H9 (cell line): ENCODE data around the gene PTPRC. TPM values are rescaled to one million over a fixed set of nuclear protein-coding genes. Genes with fewer than 3 reads are reported as not detected.

Experiments
- DNase-seq: peaks from one replicate; pipeline ENCODE4 v3.0.0-alpha.2; 2017
- H2AFZ ChIP-seq: one replicate; pipeline ENCODE4 v1.6.1; 2013; ENCODE audit warnings: mild to moderate bottlenecking, low read length, control low read depth, moderate library complexity
- H2AK5ac ChIP-seq: 2 replicates; pipeline ENCODE4 v1.6.1; 2013; ENCODE audit warnings: low read length, control low read depth, mixed read lengths; ENCODE audit not compliant: insufficient read length
- H2BK120ac ChIP-seq: one replicate; pipeline ENCODE4 v1.6.1; 2013; ENCODE audit warnings: low read depth, mild to moderate bottlenecking, low read length, control low read depth, inconsistent platforms; ENCODE audit not compliant: poor library complexity, severe bottlenecking
- H2BK12ac ChIP-seq: 2 replicates; pipeline ENCODE4 v1.6.1; 2013; ENCODE audit warnings: low read length, control low read depth, mixed read lengths, low read depth; ENCODE audit not compliant: insufficient read length
- H2BK15ac ChIP-seq: 2 replicates; pipeline ENCODE4 v1.6.1; 2013; ENCODE audit warnings: low read depth, low read length, control low read depth
- H2BK20ac ChIP-seq: one replicate; pipeline ENCODE4 v1.6.1; 2013; ENCODE audit warnings: low read depth, mild to moderate bottlenecking, low read length, control low read depth, inconsistent platforms; ENCODE audit not compliant: poor library complexity, severe bottlenecking
- H2BK5ac ChIP-seq: 2 replicates; pipeline ENCODE4 v1.6.1; 2013; ENCODE audit warnings: low read length, control low read depth, mixed read lengths; ENCODE audit not compliant: insufficient read length
- H3K14ac ChIP-seq: 2 replicates; pipeline ENCODE4 v1.6.1; 2013; ENCODE audit warnings: low read length, control low read depth; ENCODE audit not compliant: insufficient read depth
- H3K18ac ChIP-seq: 2 replicates; pipeline ENCODE4 v1.6.1; 2013; ENCODE audit warnings: low read depth, mild to moderate bottlenecking, mixed read lengths, low read length, control low read depth; ENCODE audit not compliant: insufficient read length
- H3K23ac ChIP-seq: 2 replicates; pipeline ENCODE4 v1.6.1; 2013; ENCODE audit warnings: low read length, control low read depth, mixed read lengths, low read depth; ENCODE audit not compliant: insufficient read length
- H3K23me2 ChIP-seq: 2 replicates; pipeline ENCODE4 v1.6.1; 2013; ENCODE audit warnings: low read depth, mild to moderate bottlenecking, mixed read lengths, low read length, control low read depth; ENCODE audit not compliant: insufficient read length, poor library complexity, severe bottlenecking
- H3K27ac ChIP-seq: 2 replicates; pipeline ENCODE4 v1.5.1; 2013; ENCODE audit warnings: low read length, control low read depth, mixed read lengths, low read depth; ENCODE audit not compliant: insufficient read length
- H3K27me3 ChIP-seq: 2 replicates; pipeline ENCODE4 v1.6.1; 2013; ENCODE audit warnings: low read length, control low read depth, inconsistent platforms; ENCODE audit not compliant: insufficient read depth
- H3K4ac ChIP-seq: 2 replicates; pipeline ENCODE4 v1.6.1; 2013; ENCODE audit warnings: low read depth, mild to moderate bottlenecking, control low read depth, inconsistent platforms, low read length, moderate library complexity
- H3K4me1 ChIP-seq: 2 replicates; pipeline ENCODE4 v1.6.1; 2013; ENCODE audit warnings: low read length, control low read depth, inconsistent platforms; ENCODE audit not compliant: insufficient read depth
- H3K4me2 ChIP-seq: 2 replicates; pipeline ENCODE4 v1.6.1; 2013; ENCODE audit warnings: low read length, control low read depth, mixed read lengths; ENCODE audit not compliant: insufficient read length, insufficient read depth
- H3K56ac ChIP-seq: 2 replicates; pipeline ENCODE4 v1.6.1; 2013; ENCODE audit warnings: low read depth, mild to moderate bottlenecking, mixed read lengths, low read length, control low read depth; ENCODE audit not compliant: insufficient read length
- H3K79me1 ChIP-seq: 2 replicates; pipeline ENCODE4 v1.6.1; 2013; ENCODE audit warnings: low read depth, mild to moderate bottlenecking, moderate library complexity, low read length, control low read depth, inconsistent platforms; ENCODE audit not compliant: insufficient read depth, poor library complexity, severe bottlenecking
- H3K79me2 ChIP-seq: 2 replicates; pipeline ENCODE4 v1.6.1; 2013; ENCODE audit warnings: low read length, control low read depth, inconsistent platforms; ENCODE audit not compliant: insufficient read depth
- H3K9ac ChIP-seq: 2 replicates; pipeline ENCODE4 v1.6.1; 2013; ENCODE audit warnings: low read length, control low read depth, mixed read lengths; ENCODE audit not compliant: insufficient read length; ENCODE audit errors: extremely low read depth
- H3K9me3 ChIP-seq: one replicate; pipeline ENCODE4 v1.6.1; 2013; ENCODE audit warnings: low read depth, low read length, inconsistent platforms; ENCODE audit not compliant: control insufficient read depth
- H3T11ph ChIP-seq: one replicate; pipeline ENCODE4 v1.6.1; 2013; ENCODE audit warnings: mild to moderate bottlenecking, low read length, control low read depth, inconsistent platforms
- H4K20me1 ChIP-seq: one replicate; pipeline ENCODE4 v1.6.1; 2013; ENCODE audit not compliant: control insufficient read depth, insufficient read length, insufficient read depth
- H4K5ac ChIP-seq: 2 replicates; pipeline ENCODE4 v1.6.1; 2013; ENCODE audit warnings: low read depth, mild to moderate bottlenecking, mixed read lengths, low read length, control low read depth; ENCODE audit not compliant: insufficient read length
- H4K8ac ChIP-seq: replicated peaks from 2 replicates; pipeline ENCODE4 v1.6.1; 2013; ENCODE audit warnings: low read length, control low read depth, mixed read lengths, low read depth; ENCODE audit not compliant: insufficient read length
- H4K91ac ChIP-seq: 2 replicates; pipeline ENCODE4 v1.6.1; 2013; ENCODE audit warnings: low read depth, mild to moderate bottlenecking, moderate library complexity, mixed read lengths, low read length, control low read depth; ENCODE audit not compliant: insufficient read length
- H3K27ac Mint-ChIP-seq, 3 experiments: 2 replicates in 2 of 3; 3 replicates in 1 of 3; pipeline ENCODE4 v1.8.0; 2020 to 2021; ENCODE audit warnings: mixed read lengths in 3 of 3, mild to moderate bottlenecking in 1 of 3, moderate library complexity in 1 of 3
- H3K27me3 Mint-ChIP-seq: 2 replicates; pipeline ENCODE4 v1.8.0; 2021; ENCODE audit warnings: low read depth, mild to moderate bottlenecking, moderate library complexity, mixed read lengths
- H3K36me3 Mint-ChIP-seq, 3 experiments: 2 replicates in 2 of 3; 3 replicates in 1 of 3; pipeline ENCODE4 v1.8.0; 2020 to 2021; ENCODE audit warnings: low read depth in 3 of 3, mixed read lengths in 3 of 3; ENCODE audit not compliant: insufficient read depth in 1 of 3
- H3K4me1 Mint-ChIP-seq, 2 experiments: 2 replicates each; pipeline ENCODE4 v1.8.0; 2020; ENCODE audit warnings: mixed read lengths in 2 of 2
- H3K4me3 Mint-ChIP-seq, 2 experiments: 2 replicates in 1 of 2; 3 replicates in 1 of 2; pipeline ENCODE4 v1.8.0; 2020 to 2021; ENCODE audit warnings: mild to moderate bottlenecking in 2 of 2, mixed read lengths in 2 of 2, moderate library complexity in 1 of 2
- H3K9me3 Mint-ChIP-seq, 2 experiments: 2 replicates in 1 of 2; 3 replicates in 1 of 2; pipeline ENCODE4 v1.8.0; 2020; ENCODE audit warnings: mild to moderate bottlenecking in 2 of 2, mixed read lengths in 2 of 2, moderate library complexity in 1 of 2
- WGBS: extraction: QIAGEN DNeasy Blood & Tissue Kit; methylation state at CpG from one replicate; pipeline ENCODE4 v1.1.7; 2013; ENCODE audit warnings: missing lambda C conversion rate, low lambda C conversion rate, mixed read lengths; ENCODE audit not compliant: insufficient read length; ENCODE audit errors: extremely low coverage; 5-methylcytosine and 5-hydroxymethylcytosine counted together
- long read RNA-seq: library from polyadenylated mRNA; unstranded; transcript quantifications from one replicate; pipeline ENCODE4 v2.0.0, GENCODE V29; 2020
- total RNA-seq: library from RNA; stranded (reverse); gene quantifications from 2 replicates; pipeline ENCODE4 v1.2.1, GENCODE V29; 2021
- TF ChIP-seq, protein P1 (sequence below): fragments of 200-600 bp; sonication (generic); conservative IDR thresholded peaks from 3 replicates; pipeline ENCODE4 v1.8.0; 2021; ENCODE audit warnings: antibody characterized with exemption, mild to moderate bottlenecking

PTPRC gene, protein sequence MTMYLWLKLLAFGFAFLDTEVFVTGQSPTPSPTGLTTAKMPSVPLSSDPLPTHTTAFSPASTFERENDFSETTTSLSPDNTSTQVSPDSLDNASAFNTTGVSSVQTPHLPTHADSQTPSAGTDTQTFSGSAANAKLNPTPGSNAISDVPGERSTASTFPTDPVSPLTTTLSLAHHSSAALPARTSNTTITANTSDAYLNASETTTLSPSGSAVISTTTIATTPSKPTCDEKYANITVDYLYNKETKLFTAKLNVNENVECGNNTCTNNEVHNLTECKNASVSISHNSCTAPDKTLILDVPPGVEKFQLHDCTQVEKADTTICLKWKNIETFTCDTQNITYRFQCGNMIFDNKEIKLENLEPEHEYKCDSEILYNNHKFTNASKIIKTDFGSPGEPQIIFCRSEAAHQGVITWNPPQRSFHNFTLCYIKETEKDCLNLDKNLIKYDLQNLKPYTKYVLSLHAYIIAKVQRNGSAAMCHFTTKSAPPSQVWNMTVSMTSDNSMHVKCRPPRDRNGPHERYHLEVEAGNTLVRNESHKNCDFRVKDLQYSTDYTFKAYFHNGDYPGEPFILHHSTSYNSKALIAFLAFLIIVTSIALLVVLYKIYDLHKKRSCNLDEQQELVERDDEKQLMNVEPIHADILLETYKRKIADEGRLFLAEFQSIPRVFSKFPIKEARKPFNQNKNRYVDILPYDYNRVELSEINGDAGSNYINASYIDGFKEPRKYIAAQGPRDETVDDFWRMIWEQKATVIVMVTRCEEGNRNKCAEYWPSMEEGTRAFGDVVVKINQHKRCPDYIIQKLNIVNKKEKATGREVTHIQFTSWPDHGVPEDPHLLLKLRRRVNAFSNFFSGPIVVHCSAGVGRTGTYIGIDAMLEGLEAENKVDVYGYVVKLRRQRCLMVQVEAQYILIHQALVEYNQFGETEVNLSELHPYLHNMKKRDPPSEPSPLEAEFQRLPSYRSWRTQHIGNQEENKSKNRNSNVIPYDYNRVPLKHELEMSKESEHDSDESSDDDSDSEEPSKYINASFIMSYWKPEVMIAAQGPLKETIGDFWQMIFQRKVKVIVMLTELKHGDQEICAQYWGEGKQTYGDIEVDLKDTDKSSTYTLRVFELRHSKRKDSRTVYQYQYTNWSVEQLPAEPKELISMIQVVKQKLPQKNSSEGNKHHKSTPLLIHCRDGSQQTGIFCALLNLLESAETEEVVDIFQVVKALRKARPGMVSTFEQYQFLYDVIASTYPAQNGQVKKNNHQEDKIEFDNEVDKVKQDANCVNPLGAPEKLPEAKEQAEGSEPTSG (N-terminal part only)
- total RNA-seq: not detected in 2 replicates
- long read RNA-seq: 0 reads

DNA sequence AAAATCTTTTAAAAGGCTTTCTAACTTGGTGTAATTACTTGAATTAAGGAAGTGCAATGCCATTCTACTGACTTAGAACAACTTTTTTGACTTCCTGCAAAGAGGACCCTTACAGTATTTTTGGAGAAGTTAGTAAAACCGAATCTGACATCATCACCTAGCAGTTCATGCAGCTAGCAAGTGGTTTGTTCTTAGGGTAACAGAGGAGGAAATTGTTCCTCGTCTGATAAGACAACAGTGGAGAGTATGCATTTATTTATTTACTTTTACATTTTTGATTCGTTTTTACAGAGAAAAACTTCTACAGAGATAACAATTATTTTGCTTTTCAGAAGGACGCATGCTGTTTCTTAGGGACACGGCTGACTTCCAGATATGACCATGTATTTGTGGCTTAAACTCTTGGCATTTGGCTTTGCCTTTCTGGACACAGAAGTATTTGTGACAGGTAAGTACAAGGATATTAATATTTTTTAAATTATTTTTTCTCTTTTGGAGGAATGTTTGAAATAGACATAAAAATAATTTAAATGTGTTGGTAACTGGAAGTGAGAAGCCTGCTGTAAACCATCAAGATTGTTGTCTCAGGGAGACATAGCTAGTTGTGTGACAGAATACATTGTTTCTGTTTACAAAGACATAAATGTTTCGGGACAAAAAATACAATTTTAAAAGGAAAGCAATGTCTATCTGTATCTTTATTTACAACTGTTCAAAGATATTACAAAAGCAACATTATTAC, at the start of gene PTPRC:
TSS of gene PTPRC (plus strand) at position 147 of the 742 bp plus-strand sequence. CDS start at position 376, 229 bp downstream.
- H3K9me3 ChIP-seq: no peaks in the 10 kb centered on the region
- no peak within 1 kb of the TSS for H4K8ac ChIP-seq
- no peak within 1 kb of the TSS for H2BK5ac ChIP-seq
- H3K79me1 ChIP-seq: no peaks in the 10 kb centered on the region
- H3K9me3 Mint-ChIP-seq: no peaks in the 10 kb centered on the region
- no peak within 1 kb of the TSS for H3K18ac ChIP-seq
- no peak within 1 kb of the TSS for H2AFZ ChIP-seq
- no CpG with 5 or more reads among the region's 6 CpGs for WGBS
- H3K9ac ChIP-seq: no peak within 1 kb of the TSS
- DNase-seq: no peak
- H3T11ph ChIP-seq: no peak within 1 kb of the TSS
- no peak within 1 kb of the TSS for H2BK120ac ChIP-seq
- no peak within 1 kb of the TSS for H3K56ac ChIP-seq
- H3K36me3 Mint-ChIP-seq: no peaks in the 10 kb centered on the region
- no peaks in the 10 kb centered on the region for H3K27me3 ChIP-seq
- H3K79me2 ChIP-seq: no peaks in the 10 kb centered on the region
- H4K5ac ChIP-seq: no peak within 1 kb of the TSS
- H2AK5ac ChIP-seq: no peak within 1 kb of the TSS
- no peak within 1 kb of the TSS for H3K14ac ChIP-seq
- no peak within 1 kb of the TSS for H2BK15ac ChIP-seq
- H3K27ac ChIP-seq: no peak within 1 kb of the TSS
- no peaks in the 10 kb centered on the region for H4K20me1 ChIP-seq
- no peaks in the 10 kb centered on the region for H3K23me2 ChIP-seq
- H4K91ac ChIP-seq: no peak within 1 kb of the TSS
- H3K27me3 Mint-ChIP-seq: no peaks in the 10 kb centered on the region
- no peak within 1 kb of the TSS for H2BK20ac ChIP-seq
- H3K4me3 Mint-ChIP-seq: no peak within 1 kb of the TSS
- no peaks in the 10 kb centered on the region; the same call in 1 of the 2 replicates for H3K4me1 ChIP-seq
- no peak within 1 kb of the TSS for H3K4ac ChIP-seq
- H3K4me1 Mint-ChIP-seq: peaks cover 0 to 4% of the 10 kb centered on the region in 2 experiments; a peak in 3 of 4 replicates
- no peak within 1 kb of the TSS for H2BK12ac ChIP-seq
- no peak within 1 kb of the TSS for H3K23ac ChIP-seq
- no peak within 1 kb of the TSS for H3K4me2 ChIP-seq
- TF ChIP-seq, protein P1, sequence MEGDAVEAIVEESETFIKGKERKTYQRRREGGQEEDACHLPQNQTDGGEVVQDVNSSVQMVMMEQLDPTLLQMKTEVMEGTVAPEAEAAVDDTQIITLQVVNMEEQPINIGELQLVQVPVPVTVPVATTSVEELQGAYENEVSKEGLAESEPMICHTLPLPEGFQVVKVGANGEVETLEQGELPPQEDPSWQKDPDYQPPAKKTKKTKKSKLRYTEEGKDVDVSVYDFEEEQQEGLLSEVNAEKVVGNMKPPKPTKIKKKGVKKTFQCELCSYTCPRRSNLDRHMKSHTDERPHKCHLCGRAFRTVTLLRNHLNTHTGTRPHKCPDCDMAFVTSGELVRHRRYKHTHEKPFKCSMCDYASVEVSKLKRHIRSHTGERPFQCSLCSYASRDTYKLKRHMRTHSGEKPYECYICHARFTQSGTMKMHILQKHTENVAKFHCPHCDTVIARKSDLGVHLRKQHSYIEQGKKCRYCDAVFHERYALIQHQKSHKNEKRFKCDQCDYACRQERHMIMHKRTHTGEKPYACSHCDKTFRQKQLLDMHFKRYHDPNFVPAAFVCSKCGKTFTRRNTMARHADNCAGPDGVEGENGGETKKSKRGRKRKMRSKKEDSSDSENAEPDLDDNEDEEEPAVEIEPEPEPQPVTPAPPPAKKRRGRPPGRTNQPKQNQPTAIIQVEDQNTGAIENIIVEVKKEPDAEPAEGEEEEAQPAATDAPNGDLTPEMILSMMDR: no peak
- no peak within 1 kb of the TSS for H3K27ac Mint-ChIP-seq
